ENCODE measurements around the gene MYH7B.

MYH7B gene

DNA sequence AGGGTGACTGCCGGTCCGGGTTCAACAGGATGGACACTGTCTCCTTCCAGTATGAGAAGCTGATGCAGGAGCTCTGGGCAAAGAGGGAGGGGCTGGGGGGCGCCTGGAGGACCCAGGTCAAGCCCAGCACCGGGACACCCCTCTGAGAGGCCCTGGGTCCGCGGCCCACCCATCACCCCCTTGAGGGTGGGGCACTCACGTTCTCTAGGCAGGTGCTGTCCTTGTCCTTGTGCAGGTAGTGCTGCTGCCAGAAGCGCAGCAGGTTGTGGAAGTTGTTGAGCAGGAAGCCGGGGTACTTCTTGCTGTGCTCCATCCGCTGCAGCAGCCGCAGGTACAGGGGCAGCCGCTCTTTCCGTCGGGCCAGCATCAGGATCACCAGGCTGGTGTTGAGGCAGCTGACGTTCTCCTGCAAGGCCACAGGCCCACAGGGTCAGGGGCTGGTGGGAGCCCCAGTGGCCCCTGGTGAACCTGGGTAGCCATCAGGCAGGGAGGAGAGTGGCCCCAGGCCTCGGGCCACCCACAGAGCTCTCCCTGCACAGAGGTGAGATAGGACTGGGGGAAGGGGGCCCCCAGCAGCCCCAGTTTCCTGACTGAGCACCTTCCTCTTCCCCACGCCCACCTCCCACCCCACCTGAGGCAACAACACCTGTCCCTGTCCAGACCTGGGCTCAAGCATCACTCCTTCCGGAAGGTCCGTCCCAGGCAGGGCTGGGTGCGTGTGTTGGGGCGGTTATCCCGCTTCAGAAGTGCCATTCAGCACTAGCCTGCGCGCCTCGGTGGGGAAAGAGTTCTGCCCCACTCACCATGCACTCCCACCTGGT is 47.8 kb downstream of the MYH7B start:
- H4K20me1 ChIP-seq: peaks cover 18 to 98% (median 69%) of the 10 kb centered on the region in 11 experiments; a peak in 20 of 22 replicates
- no peak overlapping the region for H3K27ac ChIP-seq
- H3K4me3 ChIP-seq: no peak overlapping the region
- no peaks in the 10 kb centered on the region for H3K27me3 ChIP-seq
- no peak overlapping the region for H3K9ac ChIP-seq
- H3K36me3 ChIP-seq: peaks cover 97 to 100% (median 100%) of the 10 kb centered on the region in 11 experiments
- no peak overlapping the region for H3K4me2 ChIP-seq
- TF ChIP-seq Cebpa-rat (IDR thresholded peaks at IDR 0.05): no peak
- no peaks in the 10 kb centered on the region for H3K4me1 ChIP-seq
- no peaks in the 10 kb centered on the region for H3K9me3 ChIP-seq (replicated peaks in 1 of 11)

DNA sequence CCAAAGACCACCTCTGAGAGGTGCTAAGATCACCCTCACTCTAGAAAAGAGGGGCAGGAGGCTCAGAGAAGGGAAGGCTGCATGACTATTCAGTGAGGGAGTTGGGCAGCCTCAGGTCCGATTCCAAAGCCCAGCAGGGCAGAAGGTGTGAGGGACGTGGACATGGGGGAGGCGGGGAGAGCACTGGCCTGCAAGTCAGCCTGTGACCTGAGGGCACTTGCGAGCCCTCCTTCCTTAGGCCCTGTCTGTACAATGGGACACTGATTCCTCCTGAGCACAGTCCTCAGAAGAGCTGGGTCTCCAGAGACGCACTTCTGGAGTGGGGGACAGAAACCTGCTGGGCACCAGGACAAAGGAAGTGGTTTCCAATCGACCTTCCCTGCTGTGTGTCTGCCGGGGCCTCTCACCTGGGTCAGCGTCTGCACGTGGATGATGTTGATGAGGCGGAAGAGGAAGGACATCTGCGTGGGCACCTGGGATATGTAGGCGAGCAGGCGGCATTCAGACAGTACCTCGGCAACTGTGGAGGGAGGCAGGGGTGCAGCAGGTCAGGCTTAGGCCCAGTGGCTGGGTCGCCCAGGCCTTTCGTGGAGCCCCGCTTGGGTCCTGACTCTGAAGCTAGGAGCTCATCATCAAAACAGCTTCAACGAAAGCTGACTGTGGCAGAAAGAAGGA is 48.5 kb downstream of the MYH7B start:
- TF ChIP-seq Cebpa-rat (IDR thresholded peaks at IDR 0.05): no peak
- H3K27ac ChIP-seq: no peak overlapping the region
- H3K36me3 ChIP-seq: peaks cover 97 to 100% (median 100%) of the 10 kb centered on the region in 11 experiments

DNA sequence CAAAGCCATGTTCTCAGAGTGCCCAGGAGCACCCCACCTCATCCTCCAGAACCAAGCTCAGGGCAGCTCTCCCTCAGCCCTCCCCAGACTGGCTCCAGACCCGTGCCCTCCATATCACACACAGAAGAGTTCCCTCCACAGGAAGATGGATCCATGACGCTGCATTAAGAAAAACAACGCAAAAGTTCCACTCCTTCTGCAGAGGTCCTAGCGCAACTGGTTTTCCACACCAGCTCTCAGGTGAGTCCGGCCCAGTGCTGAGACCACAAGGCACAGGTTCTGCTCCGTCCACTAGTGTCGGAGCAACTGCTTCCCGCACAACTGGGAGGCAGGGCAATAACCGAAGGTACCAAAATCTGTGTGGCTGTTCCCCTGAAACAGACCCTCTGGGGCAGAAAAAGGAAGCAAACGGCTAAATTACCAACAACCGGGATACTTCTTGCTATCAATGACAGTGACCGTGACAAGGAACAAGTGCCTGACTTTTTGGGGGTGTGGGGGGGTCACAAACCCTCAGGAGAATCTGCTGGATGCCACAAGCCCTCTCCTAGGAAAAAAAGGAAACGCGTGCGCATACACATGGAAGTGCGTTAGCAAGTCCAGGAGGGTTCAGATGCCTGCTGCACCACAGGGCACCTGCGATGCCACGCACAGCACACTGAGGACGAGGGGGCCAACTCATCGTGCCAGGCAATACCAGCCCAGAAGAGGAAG is 49.2 kb downstream of the MYH7B start:
- no peak overlapping the region for H3K4me2 ChIP-seq
- H4K20me1 ChIP-seq: peaks cover 12 to 98% (median 61%) of the 10 kb centered on the region in 11 experiments; a peak in 20 of 22 replicates
- no peaks in the 10 kb centered on the region for H3K27me3 ChIP-seq
- H3K27ac ChIP-seq: no peak overlapping the region
- no peak overlapping the region for H3K9ac ChIP-seq
- H3K4me3 ChIP-seq: no peak overlapping the region
- no peak for TF ChIP-seq Cebpa-rat (IDR thresholded peaks at IDR 0.05)
- peaks cover 100% of the 10 kb centered on the region in 11 experiments for H3K36me3 ChIP-seq
- H3K9me3 ChIP-seq (replicated peaks in 1 of 11): no peaks in the 10 kb centered on the region
- peaks cover 0 to 6% (median 0%) of the 10 kb centered on the region in 10 experiments; a peak in 4 of 20 replicates for H3K4me1 ChIP-seq

More for the DNA sequence above, 48.5 kb downstream of the MYH7B start:
- Histone ChIP-seq H3K4me1 (no peaks in the 10 kb centered on the region), H3K9me3 (replicated peaks in 1 of 11) (no peaks in the 10 kb centered on the region), H3K27me3 (no peaks in the 10 kb centered on the region), H4K20me1 (peaks cover 12 to 98% (median 62%) of the 10 kb centered on the region in 11 experiments; a peak in 20 of 22 replicates), H3K4me2 (no peak overlapping the region), H3K9ac (no peak overlapping the region), H3K4me3 (no peak overlapping the region)
